ENCODE measurements around the gene RAB28. TPM values are rescaled to one million over a fixed set of nuclear protein-coding genes. Genes with fewer than 3 reads are reported as not detected.
A peak's percentile ranks its signal among the peaks of the same experiment; 100 is the strongest.

The RAB28 gene
- total and polyA plus RNA-seq, 2 of the 8 experiments (the other 6 are each of a cell fraction or from before 2014, with no cell fraction given) = 16.0 to 18.7 TPM

DNA sequence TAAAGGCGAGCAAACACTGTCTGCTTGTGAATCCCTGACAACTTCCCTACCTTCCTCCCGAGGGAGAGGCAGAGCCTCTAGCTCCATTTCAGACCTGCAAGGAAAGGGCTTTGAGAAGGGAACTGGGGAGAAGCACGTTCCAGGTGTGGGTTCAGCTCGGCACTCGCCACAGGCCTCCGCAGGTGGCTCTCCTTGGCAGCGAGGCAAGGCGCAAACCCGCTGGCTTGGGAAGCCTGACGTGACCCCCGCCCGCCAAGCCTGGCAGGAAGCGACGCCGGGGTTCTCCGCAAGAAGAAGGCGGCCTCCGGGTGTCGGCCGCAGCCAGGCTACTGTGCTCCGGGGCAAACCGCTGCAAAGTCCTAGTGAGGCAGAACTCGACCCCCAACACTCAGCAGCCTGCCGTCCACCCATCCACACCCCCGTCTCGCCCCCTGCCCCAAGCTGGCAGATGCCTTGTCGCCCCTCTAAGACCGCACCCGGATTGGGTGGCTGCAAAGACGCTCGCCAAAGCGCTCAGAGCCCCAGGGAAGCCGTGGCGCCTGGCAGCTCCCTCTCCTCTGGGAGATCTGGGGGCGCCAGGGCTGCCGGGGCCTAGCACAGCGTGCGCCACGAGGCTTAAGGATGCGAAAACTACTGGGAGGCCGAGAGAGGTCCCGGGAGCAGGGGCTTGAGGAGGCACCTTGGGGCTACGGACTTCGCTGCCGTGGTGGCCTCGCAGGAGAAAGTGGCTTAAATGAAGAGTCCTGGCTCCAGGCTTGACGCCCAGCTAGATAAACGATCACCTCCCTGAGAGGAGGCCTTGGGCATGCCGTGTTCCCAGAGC, 38.4 kb upstream of the RAB28 start:
- Histone ChIP-seq H3K4me3 (ENCODE audit: extremely low read depth in 1 of 4, insufficient read depth in 2 of 4, low read depth in 3 of 4, low read length in 4 of 4) (peak overlapping the region; percentile 9 to 56 (median 37); a peak in 7 of 8 replicates), H3K4ac (replicated peaks; ENCODE audit: insufficient read length, low read depth, low read length) (no peak overlapping the region), H4K5ac (ENCODE audit: insufficient read length, low read depth, low read length) (no peak overlapping the region), H3K27ac (ENCODE audit: low read depth, low read length) (no peak overlapping the region), H3K27me3 (replicated peaks in 1 of 4; ENCODE audit: control insufficient read depth in 3 of 4, extremely low read depth in 1 of 4, insufficient read depth in 3 of 4, low read length in 3 of 4) (peaks cover 63 to 72% (median 67%) of the 10 kb centered on the region in 4 experiments), H3K9me3 (ENCODE audit: insufficient read depth in 2 of 2, low read depth in 1 of 2, low read length in 1 of 2) (peaks cover 8 to 14% of the 10 kb centered on the region in 2 experiments), H4K91ac (replicated peaks; ENCODE audit: insufficient read length, low read length) (no peak overlapping the region), H3K23ac (ENCODE audit: insufficient read length) (no peak overlapping the region), H3K36me3 (ENCODE audit: control insufficient read depth in 2 of 4, insufficient read depth in 4 of 4, low read length in 3 of 4) (peaks cover 0 to 9% (median 2%) of the 10 kb centered on the region in 4 experiments; a peak in 2 of 8 replicates), H4K20me1 (replicated peaks in 1 of 2; ENCODE audit: control insufficient read depth in 1 of 2, insufficient read depth in 2 of 2, low read length in 2 of 2) (peaks cover 7 to 9% of the 10 kb centered on the region in 2 experiments), H3K79me1 (ENCODE audit: low read depth, low read length) (no peaks in the 10 kb centered on the region), H2BK120ac (replicated peaks; ENCODE audit: low read depth, low read length) (no peak overlapping the region), H3K23me2 (ENCODE audit: low read depth, low read length) (peaks cover 4% of the 10 kb centered on the region; the same call in 1 of the 2 replicates), H3K4me2 (ENCODE audit: insufficient read depth in 1 of 2, low read depth in 2 of 2, low read length in 2 of 2) (peak overlapping the region; percentile 69 to 76), H3K9ac (replicated peaks in 1 of 4; ENCODE audit: extremely low read depth in 1 of 4, low read depth in 3 of 4, low read length in 3 of 4) (no peak overlapping the region), H3K79me2 (ENCODE audit: control insufficient read depth in 1 of 2, insufficient read depth in 2 of 2, low read length in 2 of 2) (no peaks in the 10 kb centered on the region), H2AFZ (ENCODE audit: low read length) (peak overlapping the region; percentile 37), H2BK5ac (ENCODE audit: low read depth, low read length) (no peak overlapping the region; the same call in 1 of the 2 replicates), H3K14ac (ENCODE audit: insufficient read length) (no peak overlapping the region), H3K56ac (replicated peaks; ENCODE audit: insufficient read length, low read depth, low read length) (no peak overlapping the region), H3K4me1 (replicated peaks in 1 of 4; ENCODE audit: control insufficient read depth in 3 of 4, insufficient read depth in 4 of 4, low read length in 3 of 4) (peaks cover 4 to 19% (median 14%) of the 10 kb centered on the region in 4 experiments), H2BK20ac (ENCODE audit: low read length) (no peak overlapping the region), H2BK12ac (ENCODE audit: low read depth, low read length) (peak overlapping the region; percentile 88; the same call in 1 of the 2 replicates), H2BK15ac (ENCODE audit: low read length) (no peak overlapping the region; the same call in 1 of the 2 replicates), H4K8ac (ENCODE audit: extremely low read depth, insufficient read depth, low read length) (peak overlapping the region; percentile 1), H3K18ac (ENCODE audit: extremely low read depth, low read length) (peak overlapping the region; percentile 49; the same call in 1 of the 2 replicates), H2AK5ac (ENCODE audit: low read depth, low read length) (no peak overlapping the region)
- CTCF ChIA-PET (ENCODE audit: partially characterized antibody) = interaction anchor here (0.5 to 13.6 kb wide), 14 partner anchors 9 to 1058 kb away, joined by 3 to 132 read pairs (median 5); partner anchors contain the start of genes NKX3-2 and RAB28
- DNase-seq (ENCODE audit: low read depth in 1 of 2, low spot score in 2 of 2) = peak in 1 of 2 experiments; percentile 82
- 2% methylated on average over 45 of the region's 49 CpGs; no CpG with 5 or more reads in 1 of the 2 experiments for WGBS, 2 experiments (ENCODE audit: extremely low coverage in 1 of 2, insufficient coverage in 1 of 2, insufficient read length in 1 of 2, insufficient replicate concordance in 2 of 2, low coverage in 1 of 2, low lambda C conversion rate in 2 of 2, missing lambda C conversion rate in 1 of 2)
- POLR2A ChIA-PET (ENCODE audit: partially characterized antibody) = interaction anchor here (0.8 to 3.1 kb wide), 4 partner anchors 10 to 39 kb away, joined by 3 to 11 read pairs (median 6); partner anchors contain the start of gene NKX3-2
- no peak for FAIRE-seq
- TF ChIP-seq CTBP2 (IDR thresholded peaks at IDR 0.05; ENCODE audit: borderline replicate concordance, insufficient read depth, insufficient read length, low read length) = peak; percentile 89
- no peak for TF ChIP-seq BCL11A (IDR thresholded peaks at IDR 0.05; ENCODE audit: low read depth in 2 of 2, low read length in 2 of 2)
- peak; percentile 59; the same call in 1 of the 2 replicates for TF ChIP-seq E2F6 (IDR thresholded peaks at IDR 0.05)
- peak; percentile 31; the same call in 1 of the 2 replicates for TF ChIP-seq TBP (IDR thresholded peaks at IDR 0.05; ENCODE audit: low read depth, low read length)
- peak; percentile 99 for TF ChIP-seq SUZ12 (IDR thresholded peaks at IDR 0.05; ENCODE audit: low read length)
- TF ChIP-seq RNF2 (IDR thresholded peaks at IDR 0.05; ENCODE audit: borderline replicate concordance, low read depth, low read length, missing control alignments, poor library complexity, severe bottlenecking) = peak; percentile 61
- TF ChIP-seq KDM4A (IDR thresholded peaks at IDR 0.05; ENCODE audit: low read depth, low read length, severe bottlenecking) = peak; percentile 44
- TF ChIP-seq EP300 (IDR thresholded peaks at IDR 0.05; ENCODE audit: borderline replicate concordance in 1 of 2, low read depth in 2 of 2, low read length in 2 of 2) = no peak

All from H1 (cell line).